Ascending aorta (tissue), 2 donors: ENCODE results near the gene MB21D2. TPM values are rescaled to one million over a fixed set of nuclear protein-coding genes. Genes with fewer than 3 reads are reported as not detected.

Source experiments
- DNase-seq, 2 donors: peaks; one replicate each; pipeline ENCODE4 v3.0.0-alpha.2; 2019; ENCODE audit warnings: low spot score in 2 of 2
- H3K27ac ChIP-seq, 2 donors: fragments of 200-600 bp; sonication (generic); one replicate each; pipeline ENCODE4 v1.5.1; 2016 to 2017; ENCODE audit warnings: mild to moderate bottlenecking in 1 of 2
- H3K27me3 ChIP-seq: fragments of 200-600 bp; sonication (generic); one replicate; pipeline ENCODE4 v1.5.1; 2017
- H3K36me3 ChIP-seq, 2 donors: fragments of 200-600 bp; sonication (generic); one replicate each; pipeline ENCODE4 v1.5.1; 2016
- H3K4me1 ChIP-seq, 2 donors: fragments of 200-600 bp; sonication (generic); one replicate each; pipeline ENCODE4 v1.5.1; 2016 to 2017; ENCODE audit warnings: mild to moderate bottlenecking in 1 of 2
- H3K4me3 ChIP-seq, 2 donors: fragments of 200-600 bp; sonication (generic); one replicate each; pipeline ENCODE4 v1.5.1; 2016 to 2017; ENCODE audit warnings: mild to moderate bottlenecking in 1 of 2
- H3K9me3 ChIP-seq, 2 donors: fragments of 200-600 bp; sonication (generic); one replicate each; pipeline ENCODE4 v1.5.1; 2016
- CTCF ChIP-seq, 3 experiments: fragments of 200-600 bp in 2 of 3; fragments of 450-650 bp in 1 of 3; sonication (generic) in 2 of 3; IDR thresholded peaks; one replicate each; pipeline ENCODE4 v1.5.1; 2016 to 2019; ENCODE audit warnings: antibody characterized with exemption in 3 of 3, mild to moderate bottlenecking in 1 of 3, moderate library complexity in 1 of 3
- intact Hi-C: fragments of 100-400 bp; cut with DNase I; formaldehyde crosslinking; loops from one replicate; pipeline ENCODE4 v1.15.1; 2023
- total RNA-seq: library from RNA; depleted of rRNA; stranded (reverse); fragments of >200 nt; gene quantifications from one replicate; pipeline ENCODE4 v1.1.0, GENCODE V29; 2016

Gene MB21D2
- total RNA-seq, 1 donor from 2014 or later = 0.11 TPM

- no peaks in the 10 kb centered on the region for H3K4me1 ChIP-seq
- no peak for TF ChIP-seq CTCF (IDR thresholded peaks at IDR 0.05)
- H3K27me3 ChIP-seq = no peaks in the 10 kb centered on the region
- no peak for DNase-seq
- H3K9me3 ChIP-seq = no peaks in the 10 kb centered on the region
- intact Hi-C loops = no loop called here
- no peak overlapping the region for H3K27ac ChIP-seq
- H3K36me3 ChIP-seq = no peaks in the 10 kb centered on the region
- no peak overlapping the region for H3K4me3 ChIP-seq
These were observed 38.2 kb downstream of the MB21D2 start for GRCh38 chr3:192879346-192880031.

- no peaks in the 10 kb centered on the region for H3K27me3 ChIP-seq
- no peaks in the 10 kb centered on the region for H3K9me3 ChIP-seq
- DNase-seq = no peak
- no peaks in the 10 kb centered on the region for H3K36me3 ChIP-seq
- no peak overlapping the region for H3K4me3 ChIP-seq
- no peaks in the 10 kb centered on the region for H3K4me1 ChIP-seq
- intact Hi-C loops = no loop called here
- no peak for TF ChIP-seq CTCF (IDR thresholded peaks at IDR 0.05)
- no peak overlapping the region for H3K27ac ChIP-seq
These were observed 41.6 kb downstream of the MB21D2 start for GRCh38 chr3:192875971-192876565.

DNA sequence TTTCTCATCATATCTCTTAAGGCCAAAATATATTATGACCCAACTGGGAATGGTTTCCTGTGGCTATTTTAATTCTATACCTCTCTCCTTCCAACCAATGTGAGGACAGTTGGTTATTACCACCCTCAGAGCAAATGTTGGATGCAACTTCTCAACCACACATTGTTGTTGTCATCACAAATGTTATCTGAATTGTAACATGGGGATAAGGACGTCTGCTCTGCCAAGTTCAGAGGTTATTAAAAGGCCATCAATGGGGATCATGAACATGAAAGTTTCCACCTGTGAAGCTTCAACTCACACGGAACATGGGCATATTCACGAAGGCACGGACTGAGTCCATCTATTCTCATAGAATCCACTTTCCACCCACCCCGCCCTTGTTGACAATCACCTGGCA is 46.8 kb downstream of the MB21D2 start:
- no peak for DNase-seq
- Histone ChIP-seq H3K9me3 (no peaks in the 10 kb centered on the region), H3K4me1 (peaks cover 0 to 3% of the 10 kb centered on the region in 2 donors), H3K27ac (no peak overlapping the region), H3K27me3 (no peaks in the 10 kb centered on the region), H3K36me3 (no peaks in the 10 kb centered on the region), H3K4me3 (no peak overlapping the region)
- intact Hi-C loops = no loop called here
- no peak for TF ChIP-seq CTCF (IDR thresholded peaks at IDR 0.05)

DNA sequence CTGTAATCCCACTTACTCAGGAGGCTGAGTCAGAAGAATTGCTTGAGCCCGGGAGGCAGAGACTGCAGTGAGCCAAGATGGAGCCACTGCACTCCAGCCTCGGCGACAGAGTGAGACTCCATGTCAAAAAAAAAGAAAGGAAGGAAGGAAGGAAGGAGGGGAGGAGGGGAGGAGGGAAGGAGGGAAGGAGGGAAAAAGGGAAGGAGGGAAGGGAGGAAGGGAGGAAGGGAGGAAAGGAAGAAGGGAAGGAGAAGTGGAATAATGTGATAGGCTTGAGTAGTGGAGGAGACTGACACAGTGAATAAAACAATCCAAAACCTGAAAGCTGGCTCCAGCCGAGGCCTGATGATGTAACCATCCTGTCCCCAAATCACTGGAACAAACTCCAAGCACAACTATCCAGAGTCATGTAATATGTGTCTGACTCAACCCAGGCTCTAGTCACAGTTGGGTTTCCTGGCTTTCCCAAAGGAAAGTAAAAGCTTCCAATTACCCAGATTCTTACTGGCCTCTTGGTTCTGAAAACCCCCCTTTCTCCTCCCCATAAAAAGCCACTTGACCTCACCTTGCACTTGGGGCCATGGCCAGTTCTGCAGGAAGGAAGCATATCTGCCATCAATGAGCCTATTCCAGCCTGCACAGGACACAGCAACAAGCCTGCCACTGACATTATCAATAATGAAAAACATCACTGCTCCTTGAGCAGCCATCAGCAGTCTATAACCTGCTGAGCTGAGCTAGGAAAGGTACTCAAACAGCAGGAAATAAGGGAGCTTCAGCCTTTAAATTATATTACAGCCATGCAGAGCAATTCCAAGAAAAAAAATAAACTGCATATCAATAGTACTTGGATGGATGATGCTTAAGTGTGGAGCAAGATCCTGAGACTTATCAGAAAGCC is 48.3 kb downstream of the MB21D2 start:
- DNase-seq = peak in 1 of 2 donors; percentile 79
- peak overlapping the region; percentile 13 to 68 for H3K27ac ChIP-seq
- intact Hi-C loops = loop anchor here (2.0 kb wide), 1 partner anchor 37 kb away; no protein-coding TSS in a partner anchor

More for the DNA sequence above, 48.3 kb downstream of the MB21D2 start:
- no peaks in the 10 kb centered on the region for H3K27me3 ChIP-seq
- no peaks in the 10 kb centered on the region for H3K9me3 ChIP-seq
- peaks cover 0 to 3% of the 10 kb centered on the region in 2 donors for H3K4me1 ChIP-seq
- no peaks in the 10 kb centered on the region for H3K36me3 ChIP-seq
- H3K4me3 ChIP-seq = peak overlapping the region in 1 of 2 donors; percentile 14
- no peak for TF ChIP-seq CTCF (IDR thresholded peaks at IDR 0.05)
